Activated CD4-positive, alpha-beta T cell treated with anti-CD3 and anti-CD28 coated beads, Interleukin-2, amount 50 U/mL, for 48 hours (primary cell): ENCODE measurements around the gene NSL1.
"Not testable (repeated sequence)": the region's sequence is repeated elsewhere in the genome, so short reads cannot be mapped to it uniquely, and the experiment has no call there.

Experiments used
- DNase-seq, 2 experiments: peaks; one replicate each; pipeline ENCODE4 v3.0.0-alpha.2; 2020

NSL1 gene

GRCh38 chr1:212746546-212746945 lies 45.0 kb downstream of the NSL1 start:
- no peak for DNase-seq

- no peak for DNase-seq
These were observed 46.3 kb downstream of the NSL1 start for GRCh38 chr1:212745303-212745702.

GRCh38 chr1:212743901-212744475 lies 47.6 kb downstream of the NSL1 start:
- DNase-seq, result no peak

GRCh38 chr1:212738330-212738729 lies 53.2 kb downstream of the NSL1 start:
- no peak for DNase-seq

GRCh38 chr1:212737559-212737958 lies 54.0 kb downstream of the NSL1 start:
- DNase-seq, result no peak

- no peak for DNase-seq
These were observed 58.5 kb downstream of the NSL1 start for GRCh38 chr1:212733109-212733508.

GRCh38 chr1:212731630-212732029 lies 59.9 kb downstream of the NSL1 start:
- DNase-seq, result no peak

- no peak for DNase-seq
These were observed 63.0 kb downstream of the NSL1 start for GRCh38 chr1:212728606-212729005.

- DNase-seq, result peak; percentile 34 to 44
These were observed 64.0 kb downstream of the NSL1 start for GRCh38 chr1:212727386-212728181.

- not testable (repeated sequence) for DNase-seq
These were observed 66.9 kb downstream of the NSL1 start for GRCh38 chr1:212724679-212725078.

- DNase-seq, result no peak
These were observed 69.2 kb downstream of the NSL1 start for GRCh38 chr1:212722270-212722957.

GRCh38 chr1:212721388-212722247 lies 70.0 kb downstream of the NSL1 start:
- peak; percentile 39 to 65 for DNase-seq

GRCh38 chr1:212719633-212720032 lies 71.9 kb downstream of the NSL1 start:
- no peak for DNase-seq

- no peak for DNase-seq
These were observed 73.1 kb downstream of the NSL1 start for GRCh38 chr1:212718499-212718898.

- DNase-seq, result no peak
These were observed 75.4 kb downstream of the NSL1 start for GRCh38 chr1:212716161-212716560.

- DNase-seq, result no peak
These were observed 78.0 kb downstream of the NSL1 start for GRCh38 chr1:212713465-212714136.

GRCh38 chr1:212712451-212713303 lies 78.9 kb downstream of the NSL1 start:
- DNase-seq, result no peak

- not testable (repeated sequence) for DNase-seq
These were observed 79.6 kb downstream of the NSL1 start for GRCh38 chr1:212711974-212712373.

- DNase-seq, result no peak
These were observed 81.0 kb downstream of the NSL1 start for GRCh38 chr1:212710566-212710965.

GRCh38 chr1:212703991-212704564 lies 87.5 kb downstream of the NSL1 start:
- no peak for DNase-seq

GRCh38 chr1:212702672-212703071 lies 88.9 kb downstream of the NSL1 start:
- no peak for DNase-seq
